NOMO-1 treated with dmso at 0.1 percent for 144 hours (cell line): ENCODE measurements around the gene PIGZ.

Experiments
- DNase-seq: peaks from one replicate; lab custom pipeline; 2025; ENCODE audit not compliant: unreplicated experiment; lab: John Stamatoyannopoulos, UW

The PIGZ gene

GRCh38 chr3:196927571-196928453, 40.8 kb downstream of the PIGZ start:
- DNase-seq: no peak

GRCh38 chr3:196920733-196921132, 47.9 kb downstream of the PIGZ start:
- DNase-seq: peak; percentile 69

GRCh38 chr3:196918968-196919367, 49.7 kb downstream of the PIGZ start:
- DNase-seq: no peak

GRCh38 chr3:196916995-196917394, 51.6 kb downstream of the PIGZ start:
- DNase-seq: no peak

DNA sequence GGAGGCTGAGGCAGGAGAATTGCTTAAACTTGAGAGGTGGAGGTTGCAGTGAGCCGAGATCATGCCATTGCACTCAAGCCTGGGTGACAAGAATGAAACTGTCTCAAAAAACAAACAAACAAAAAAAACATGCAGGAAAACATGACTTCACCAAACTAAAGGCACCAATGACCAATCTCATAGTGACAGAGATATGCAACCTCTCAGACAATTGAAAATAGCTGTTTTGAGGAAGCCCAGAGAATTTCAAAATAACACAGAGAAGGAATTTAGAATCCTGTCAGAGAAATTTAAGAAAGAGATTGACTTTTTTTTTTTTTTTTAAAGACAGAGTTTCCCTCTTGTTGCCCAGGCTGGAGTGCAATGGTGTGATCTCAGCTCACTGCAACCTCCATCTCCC, 52.4 kb downstream of the PIGZ start:
- no peak for DNase-seq

DNA sequence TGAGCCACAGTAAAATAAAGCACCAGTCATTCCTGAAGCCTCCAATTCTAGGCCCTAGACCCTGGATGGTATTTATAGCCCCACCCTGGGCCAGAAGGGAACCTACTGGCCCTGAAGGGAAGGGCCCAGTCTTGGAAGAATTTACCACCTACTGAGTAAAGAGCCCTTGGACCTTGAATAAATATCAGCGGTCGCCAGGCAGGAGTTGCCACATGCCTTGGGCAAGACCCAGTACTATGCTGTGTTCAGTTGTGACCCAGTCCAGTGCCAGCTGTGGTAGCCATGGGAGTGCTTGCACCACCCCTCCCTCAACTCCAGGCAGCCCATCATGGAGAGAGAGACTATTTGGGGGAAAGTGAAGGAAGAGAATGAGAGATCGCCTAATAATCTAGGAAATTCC, 53.3 kb downstream of the PIGZ start:
- DNase-seq: no peak

DNA sequence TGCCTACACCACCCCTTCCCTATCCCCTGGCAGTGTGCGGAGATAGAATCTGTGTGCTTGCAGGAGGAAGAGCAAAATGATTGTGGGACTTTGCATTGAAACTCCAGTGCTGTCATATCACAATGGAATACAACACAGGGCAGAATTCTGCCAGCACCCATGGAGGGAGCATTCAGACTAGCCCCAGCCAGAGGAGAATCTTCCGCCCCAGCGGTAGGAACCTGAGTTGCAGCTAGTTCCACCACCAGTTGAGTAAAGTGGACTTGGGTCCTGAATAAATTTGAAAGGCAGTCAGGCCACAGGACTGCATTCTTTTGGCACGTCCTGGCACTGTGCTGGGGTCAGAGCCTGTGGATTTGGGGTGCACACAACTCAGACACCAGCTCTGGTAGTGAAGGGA, 53.8 kb downstream of the PIGZ start:
- no peak for DNase-seq

DNA sequence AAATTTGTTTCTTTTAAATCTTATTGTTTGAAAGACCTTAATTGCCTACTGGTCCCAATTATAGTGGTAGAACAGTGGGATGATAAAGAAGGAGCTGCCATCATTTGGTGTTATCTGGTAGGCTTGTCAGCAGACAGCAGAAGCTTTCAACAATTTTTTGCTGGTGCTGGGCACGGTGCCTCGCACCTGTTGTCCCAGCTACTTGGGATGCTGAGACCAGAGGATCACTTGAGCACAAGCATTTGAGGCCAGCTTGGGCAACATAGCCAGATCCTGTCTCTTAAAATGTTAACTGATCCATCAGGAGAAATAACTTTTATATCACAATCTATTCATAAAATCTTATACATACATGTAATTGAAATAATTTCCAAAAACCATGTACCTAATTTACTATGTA, 64.9 kb downstream of the PIGZ start:
- no peak for DNase-seq

GRCh38 chr3:196902296-196902695, 66.3 kb downstream of the PIGZ start:
- no peak for DNase-seq

- DNase-seq: no peak
Measured at GRCh38 chr3:196901768-196902167, 66.9 kb downstream of the PIGZ start.
